Measurements from ENCODE around the gene PPP1R14B. TPM values are rescaled to one million over a fixed set of nuclear protein-coding genes. Genes with fewer than 3 reads are reported as not detected.

PPP1R14B gene
- total RNA-seq, 1 experiment from 2014 or later, result 1,496 TPM

- Histone ChIP-seq H3K4me3 (ENCODE audit: low read length) (no peak overlapping the region), H3F3A (ENCODE audit: low read length, unreplicated experiment) (no peaks in the 10 kb centered on the region), H3K79me2 (ENCODE audit: low read length) (peaks cover 18% of the 10 kb centered on the region; the same call in 1 of the 2 replicates), H2AFZ (ENCODE audit: low read length) (no peak overlapping the region), H3K4me1 (ENCODE audit: insufficient read depth, low read length) (no peaks in the 10 kb centered on the region), H3K9ac (ENCODE audit: low read length) (no peak overlapping the region), H3K9me2 (replicated peaks; ENCODE audit: low read length) (no peaks in the 10 kb centered on the region), H4K20me1 (ENCODE audit: low read length) (peaks cover 23% of the 10 kb centered on the region), H3K9me3 (ENCODE audit: low read length) (no peaks in the 10 kb centered on the region), H3K27ac (ENCODE audit: low read length) (no peak overlapping the region), H3K36me3 (ENCODE audit: low read depth, low read length) (peaks cover 82% of the 10 kb centered on the region), H3K27me3 (ENCODE audit: low read length) (no peaks in the 10 kb centered on the region), H3K4me2 (ENCODE audit: low read length) (no peak overlapping the region)
- ATAC-seq, result no peak
- intact Hi-C loops (cut with micrococcal nuclease), result no loop called here
- BruUV-seq (replicated peaks), result no TSS peak
- no peak for DNase-seq
- POLR2A ChIA-PET (ENCODE audit: unreplicated experiment), result no interaction called here
- TF ChIP-seq EZH2phosphoT487 (IDR thresholded peaks at IDR 0.05; ENCODE audit: borderline replicate concordance, low read length) (no peak), EZH2 (IDR thresholded peaks at IDR 0.05; ENCODE audit: low read length, unreplicated experiment) (no peak), CTCF (conservative IDR thresholded peaks at IDR 0.05; ENCODE audit: low read depth, low read length) (no peak)
- CTCF ChIA-PET, result no interaction called here
Observed at GRCh38 chr11:64196626-64197025, 50.1 kb downstream of the PPP1R14B start.

Other genes with a start within 250 kb of the PPP1R14B start
- gene FLRT1, start 211.0 kb downstream of the PPP1R14B start, total RNA-seq (2014; rRNA removed), result not detected in 2 replicates
- 71.4 and 77.1 TPM in 2 replicates for gene MACROD1, start 80.8 kb downstream of the PPP1R14B start, total RNA-seq (2014; rRNA removed)
- gene STIP1, start 60.8 kb downstream of the PPP1R14B start, total RNA-seq (2014; rRNA removed), result 543 and 557 TPM in 2 replicates
- 2.1 and 2.4 TPM in 2 replicates for gene FERMT3, start 40.2 kb downstream of the PPP1R14B start, total RNA-seq (2014; rRNA removed)
- 56.0 and 57.7 TPM in 2 replicates for gene TRPT1, start 20.8 kb downstream of the PPP1R14B start, total RNA-seq (2014; rRNA removed)
- gene NUDT22, start 20.7 kb downstream of the PPP1R14B start, total RNA-seq (2014; rRNA removed), result 98.3 and 102 TPM in 2 replicates
- 20.4 and 25.4 TPM in 2 replicates for gene DNAJC4, start 16.4 kb downstream of the PPP1R14B start, total RNA-seq (2014; rRNA removed)
- 27.9 and 39.4 TPM in 2 replicates for gene VEGFB, start 12.4 kb downstream of the PPP1R14B start, total RNA-seq (2014; rRNA removed)
- 215 and 248 TPM in 2 replicates for gene FKBP2, start 5.8 kb downstream of the PPP1R14B start, total RNA-seq (2014; rRNA removed)
- 69.0 and 88.3 TPM in 2 replicates for gene PLCB3, start 4.6 kb upstream of the PPP1R14B start, total RNA-seq (2014; rRNA removed)
- 360 and 368 TPM in 2 replicates for gene BAD, start 37.7 kb upstream of the PPP1R14B start, total RNA-seq (2014; rRNA removed)
- 32.4 and 47.5 TPM in 2 replicates for gene GPR137, start 38.9 kb upstream of the PPP1R14B start, total RNA-seq (2014; rRNA removed)
- 1.2 TPM in 1 of 2 replicates, not detected in the other for gene KCNK4, start 44.4 kb upstream of the PPP1R14B start, total RNA-seq (2014; rRNA removed)
- gene CATSPERZ, start 53.4 kb upstream of the PPP1R14B start, total RNA-seq (2014; rRNA removed), result 9.2 and 11.2 TPM in 2 replicates
- gene ESRRA, start 58.6 kb upstream of the PPP1R14B start, total RNA-seq (2014; rRNA removed), result 111 and 114 TPM in 2 replicates
- gene TRMT112, start 70.6 kb upstream of the PPP1R14B start, total RNA-seq (2014; rRNA removed), result 812 and 815 TPM in 2 replicates
- 467 and 585 TPM in 2 replicates for gene PRDX5, start 71.2 kb upstream of the PPP1R14B start, total RNA-seq (2014; rRNA removed)
- gene CCDC88B, start 93.3 kb upstream of the PPP1R14B start, total RNA-seq (2014; rRNA removed), result 19.6 and 21.0 TPM in 2 replicates
- gene RPS6KA4, start 112.2 kb upstream of the PPP1R14B start, total RNA-seq (2014; rRNA removed), result 148 and 189 TPM in 2 replicates